Subcutaneous abdominal adipose tissue (tissue), 5 donors: Measurements from ENCODE around the gene OLFM4.

Experiments used
- H3K27ac ChIP-seq: one replicate; pipeline ENCODE4 v1.7.0; 2013; ENCODE audit warnings: low read depth, mild to moderate bottlenecking, inconsistent platforms, low read length, moderate library complexity
- H3K27me3 ChIP-seq, 5 donors: one replicate each; pipeline ENCODE4 v1.7.0; 2013; ENCODE audit warnings: low read length in 5 of 5, inconsistent platforms in 1 of 5; ENCODE audit not compliant: control insufficient read depth in 5 of 5, insufficient read depth in 4 of 5
- H3K36me3 ChIP-seq, 5 donors: one replicate each; pipeline ENCODE4 v1.7.0; 2013; ENCODE audit warnings: low read length in 5 of 5; ENCODE audit not compliant: control insufficient read depth in 5 of 5, insufficient read depth in 5 of 5
- H3K4me1 ChIP-seq, 5 donors: one replicate each; pipeline ENCODE4 v1.7.0; 2013; ENCODE audit warnings: low read length in 5 of 5, mild to moderate bottlenecking in 3 of 5, moderate library complexity in 1 of 5; ENCODE audit not compliant: control insufficient read depth in 5 of 5, insufficient read depth in 5 of 5
- H3K4me3 ChIP-seq, 5 donors: one replicate each; pipeline ENCODE4 v1.7.0; 2013; ENCODE audit warnings: low read length in 5 of 5, low read depth in 1 of 5
- H3K9ac ChIP-seq, 5 donors: one replicate each; pipeline ENCODE4 v1.7.0; 2013; ENCODE audit warnings: low read length in 5 of 5, mild to moderate bottlenecking in 4 of 5, moderate library complexity in 3 of 5
- H3K9me3 ChIP-seq, 5 donors: one replicate each; pipeline ENCODE4 v1.7.0; 2013; ENCODE audit warnings: low read length in 5 of 5; ENCODE audit not compliant: control insufficient read depth in 5 of 5
- donor health status: healthy.
- donor health status: healthy.
- donor health status: healthy.
- donor health status: healthy.
- donor health status: healthy.

The OLFM4 gene

DNA sequence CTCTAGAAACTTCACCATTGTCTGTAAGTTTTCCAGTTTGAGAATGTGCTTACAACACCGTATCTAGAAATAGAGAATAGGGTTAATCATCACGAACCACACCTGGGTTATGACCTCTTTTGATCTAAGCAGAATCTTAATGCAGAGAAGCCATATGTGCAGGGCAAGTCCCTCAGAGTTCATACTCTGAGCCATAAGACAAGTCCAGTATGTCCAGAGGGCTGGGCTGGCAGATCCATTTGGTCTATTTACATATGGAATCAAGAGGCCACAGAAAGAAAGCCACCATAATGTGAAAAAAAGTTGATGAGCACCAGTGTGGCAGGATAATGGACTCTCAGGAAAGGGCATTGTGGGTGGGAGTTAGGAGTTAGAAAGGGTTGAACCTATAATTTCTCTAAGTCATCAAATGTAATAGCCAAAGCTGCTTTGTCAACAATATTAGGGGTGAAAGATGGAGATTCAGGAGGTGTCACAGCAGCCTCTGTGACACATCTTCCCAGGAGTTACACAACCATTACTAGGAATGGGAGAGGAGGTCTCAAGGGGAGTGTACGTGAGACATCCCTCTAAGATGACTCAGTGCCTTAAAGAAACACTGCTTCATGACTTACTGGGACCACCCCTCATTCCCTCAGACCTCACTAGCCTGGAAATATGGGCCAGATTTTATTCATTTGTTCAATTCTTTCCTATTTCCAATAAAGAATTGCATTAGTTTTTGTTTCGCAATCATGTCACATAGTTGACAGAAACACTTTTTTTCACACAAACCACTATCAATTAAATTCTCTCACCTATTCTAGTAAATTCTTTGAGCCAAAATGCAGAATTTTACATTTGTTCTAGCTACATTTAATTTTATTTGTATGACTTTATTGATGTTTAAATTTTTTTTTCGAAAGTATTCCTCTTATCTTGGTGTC, 30.4 kb upstream of the OLFM4 start:
- no peak overlapping the region for H3K9ac ChIP-seq
- H3K4me1 ChIP-seq, result peaks cover 0 to 2% (median 0%) of the 10 kb centered on the region in 5 donors
- no peaks in the 10 kb centered on the region for H3K9me3 ChIP-seq
- H3K27ac ChIP-seq, result no peak overlapping the region
- no peaks in the 10 kb centered on the region for H3K27me3 ChIP-seq
- H3K36me3 ChIP-seq, result no peaks in the 10 kb centered on the region
- no peak overlapping the region for H3K4me3 ChIP-seq

GRCh38 chr13:52999093-52999696, 29.4 kb upstream of the OLFM4 start:
- H3K36me3 ChIP-seq, result no peaks in the 10 kb centered on the region
- no peak overlapping the region for H3K27ac ChIP-seq
- H3K4me3 ChIP-seq, result no peak overlapping the region
- H3K9me3 ChIP-seq, result no peaks in the 10 kb centered on the region
- no peaks in the 10 kb centered on the region for H3K27me3 ChIP-seq
- H3K9ac ChIP-seq, result no peak overlapping the region
- H3K4me1 ChIP-seq, result peaks cover 0 to 2% (median 0%) of the 10 kb centered on the region in 5 donors

DNA sequence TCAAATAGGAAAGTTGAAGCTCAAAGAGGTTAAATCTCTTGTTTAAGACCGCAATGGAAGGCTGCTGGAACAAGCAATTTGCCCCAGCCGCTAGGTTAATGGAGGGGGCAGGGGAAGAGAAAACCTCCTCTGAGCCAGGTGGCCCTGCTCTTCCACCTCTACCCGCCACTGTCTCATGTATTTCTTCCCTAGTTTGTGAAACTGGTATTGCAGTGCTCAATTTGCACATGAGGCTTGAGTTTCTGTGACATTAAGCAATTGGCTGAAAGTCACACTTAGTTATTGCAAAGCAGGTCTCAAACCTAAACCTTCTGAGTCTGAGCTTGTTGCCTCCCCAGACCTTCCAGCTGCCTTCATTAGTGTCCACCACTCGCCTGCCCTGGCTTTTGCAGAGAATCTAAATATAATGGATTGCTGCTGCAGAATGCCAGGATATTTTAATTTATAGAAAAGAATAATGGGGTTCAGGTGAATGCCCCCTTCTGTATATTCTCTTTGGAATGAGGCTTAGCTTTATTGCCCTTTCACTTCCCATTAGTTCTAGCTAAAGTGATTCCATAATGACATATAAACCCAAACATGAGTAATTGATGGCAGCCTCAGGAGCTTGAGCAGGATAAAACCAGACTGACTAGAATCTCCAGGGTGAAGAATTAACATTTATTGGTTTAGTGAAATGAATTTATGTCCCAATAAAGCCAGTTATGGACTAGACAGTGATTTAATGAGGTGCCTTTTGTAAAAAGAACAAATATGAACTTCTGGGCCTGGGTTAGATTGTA, 27.0 kb upstream of the OLFM4 start:
- H3K4me3 ChIP-seq, result no peak overlapping the region
- H3K4me1 ChIP-seq, result peaks cover 0 to 2% (median 0%) of the 10 kb centered on the region in 5 donors
- peaks cover 0 to 3% (median 0%) of the 10 kb centered on the region in 5 donors for H3K27me3 ChIP-seq
- no peak overlapping the region for H3K27ac ChIP-seq
- H3K36me3 ChIP-seq, result no peaks in the 10 kb centered on the region
- H3K9me3 ChIP-seq, result no peaks in the 10 kb centered on the region
- no peak overlapping the region for H3K9ac ChIP-seq

DNA sequence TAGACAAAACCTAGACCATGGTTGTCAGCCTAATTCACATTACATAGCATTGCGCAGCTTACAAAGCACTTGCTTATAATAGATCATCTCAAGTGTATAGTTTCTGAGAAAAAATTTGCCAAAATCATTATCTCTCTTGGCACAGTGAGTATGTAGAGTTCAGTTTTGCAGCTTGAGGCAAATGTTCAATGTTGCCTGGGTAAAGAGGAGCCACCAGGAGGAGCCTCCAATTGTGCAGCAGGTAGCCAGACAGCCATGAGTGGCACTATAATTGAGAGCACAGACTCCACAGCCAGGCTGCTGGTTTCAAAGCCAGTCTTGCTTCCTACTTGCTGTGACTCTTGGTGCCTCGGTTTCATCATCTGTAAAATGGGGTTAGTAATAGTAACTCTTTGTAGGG, 24.0 kb upstream of the OLFM4 start:
- Histone ChIP-seq H3K4me3 (no peak overlapping the region), H3K27me3 (peaks cover 0 to 3% (median 0%) of the 10 kb centered on the region in 5 donors), H3K27ac (no peak overlapping the region), H3K36me3 (no peaks in the 10 kb centered on the region), H3K9me3 (no peaks in the 10 kb centered on the region), H3K4me1 (no peaks in the 10 kb centered on the region), H3K9ac (no peak overlapping the region)

GRCh38 chr13:53005626-53006025, 23.0 kb upstream of the OLFM4 start:
- no peak overlapping the region for H3K9ac ChIP-seq
- H3K4me3 ChIP-seq, result no peak overlapping the region
- no peaks in the 10 kb centered on the region for H3K9me3 ChIP-seq
- H3K36me3 ChIP-seq, result no peaks in the 10 kb centered on the region
- no peaks in the 10 kb centered on the region for H3K4me1 ChIP-seq
- peaks cover 0 to 3% (median 0%) of the 10 kb centered on the region in 5 donors for H3K27me3 ChIP-seq
- H3K27ac ChIP-seq, result no peak overlapping the region

DNA sequence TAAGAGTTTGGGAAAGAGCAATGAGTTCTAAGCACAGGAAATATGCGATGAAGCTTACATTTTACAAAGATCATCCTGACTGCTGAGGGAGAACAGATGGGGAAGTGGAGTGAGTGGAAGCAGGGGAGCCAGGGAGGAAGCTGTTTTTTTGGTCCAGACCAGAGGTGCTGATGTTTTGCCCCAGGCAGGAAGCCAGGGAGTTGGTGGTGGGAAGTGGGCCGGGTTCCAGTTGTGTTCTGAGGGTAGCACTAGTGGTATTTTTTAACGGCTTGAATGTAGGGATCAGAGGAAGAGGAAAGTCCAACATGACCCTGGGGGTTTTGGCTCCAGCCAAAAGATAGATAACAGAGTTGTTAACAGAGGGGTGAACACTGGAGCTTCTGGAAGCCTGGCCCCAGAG, 20.7 kb upstream of the OLFM4 start:
- no peaks in the 10 kb centered on the region for H3K4me1 ChIP-seq
- H3K36me3 ChIP-seq, result no peaks in the 10 kb centered on the region
- H3K27ac ChIP-seq, result no peak overlapping the region
- H3K9me3 ChIP-seq, result no peaks in the 10 kb centered on the region
- H3K27me3 ChIP-seq, result peaks cover 0 to 3% (median 0%) of the 10 kb centered on the region in 5 donors
- no peak overlapping the region for H3K4me3 ChIP-seq
- H3K9ac ChIP-seq, result no peak overlapping the region

DNA sequence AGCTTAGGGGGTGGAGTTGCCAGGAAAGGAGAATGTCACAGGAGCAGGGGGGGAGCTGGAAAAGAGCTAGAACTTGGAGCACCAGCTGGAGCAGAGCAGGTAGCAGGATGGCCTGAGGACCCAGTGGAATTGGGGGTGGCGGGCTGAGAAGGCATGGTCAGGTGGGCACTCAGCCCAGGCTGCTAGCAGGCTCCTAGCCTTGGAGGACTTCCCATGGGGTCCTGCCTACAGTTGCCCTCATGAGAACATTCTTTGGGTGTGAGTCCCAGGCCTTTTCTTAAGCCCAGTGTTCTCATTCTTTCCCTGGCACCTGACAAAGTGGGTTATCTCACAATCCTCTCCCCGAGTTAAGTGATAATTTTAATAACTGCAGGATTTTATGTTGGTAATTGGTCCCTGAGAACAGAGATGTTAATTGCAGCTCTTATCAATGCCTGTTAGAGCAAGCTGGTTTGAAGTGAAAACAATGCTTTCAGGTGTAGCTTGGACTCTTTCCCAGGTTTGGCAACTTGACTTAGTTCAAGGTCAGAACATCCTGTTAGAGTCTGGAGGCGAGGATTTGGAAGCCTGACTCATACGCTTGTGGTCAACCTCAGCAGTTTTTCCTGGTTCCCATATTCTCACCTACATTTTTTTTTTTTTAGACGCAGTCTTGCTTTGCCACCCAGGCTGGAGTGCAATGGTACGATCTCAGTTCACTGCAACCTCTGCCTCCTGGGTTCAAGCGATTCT, 18.1 kb upstream of the OLFM4 start:
- no peaks in the 10 kb centered on the region for H3K36me3 ChIP-seq
- no peak overlapping the region for H3K9ac ChIP-seq
- H3K4me1 ChIP-seq, result no peaks in the 10 kb centered on the region
- H3K9me3 ChIP-seq, result no peaks in the 10 kb centered on the region
- H3K27ac ChIP-seq, result no peak overlapping the region
- H3K27me3 ChIP-seq, result peaks cover 0 to under 1% (median 0%) of the 10 kb centered on the region in 5 donors
- H3K4me3 ChIP-seq, result no peak overlapping the region

DNA sequence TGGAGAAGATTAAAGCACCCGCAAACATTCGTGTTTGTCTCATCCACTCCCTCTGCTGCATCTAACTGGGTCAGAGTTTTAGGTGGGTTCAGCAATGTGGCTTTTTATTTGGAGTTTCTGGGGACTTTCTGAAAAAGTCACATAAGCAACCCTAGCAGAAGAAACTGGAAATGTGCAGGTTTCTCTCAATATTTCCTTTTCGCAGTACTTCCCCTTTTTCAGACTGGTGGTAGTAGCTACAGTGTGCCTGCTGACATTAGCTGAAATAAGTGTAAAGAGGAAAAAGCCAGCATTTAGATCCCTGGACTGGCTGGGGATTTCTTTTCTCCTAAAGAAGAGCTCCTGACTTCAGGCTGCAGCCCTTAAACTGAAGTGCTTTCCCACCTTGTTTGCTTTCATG, 15.9 kb upstream of the OLFM4 start:
- H3K27ac ChIP-seq, result no peak overlapping the region
- H3K4me1 ChIP-seq, result no peaks in the 10 kb centered on the region
- H3K36me3 ChIP-seq, result no peaks in the 10 kb centered on the region
- peaks cover 0 to 6% (median 0%) of the 10 kb centered on the region in 5 donors for H3K9me3 ChIP-seq
- H3K9ac ChIP-seq, result no peak overlapping the region
- H3K27me3 ChIP-seq, result no peaks in the 10 kb centered on the region
- H3K4me3 ChIP-seq, result no peak overlapping the region

DNA sequence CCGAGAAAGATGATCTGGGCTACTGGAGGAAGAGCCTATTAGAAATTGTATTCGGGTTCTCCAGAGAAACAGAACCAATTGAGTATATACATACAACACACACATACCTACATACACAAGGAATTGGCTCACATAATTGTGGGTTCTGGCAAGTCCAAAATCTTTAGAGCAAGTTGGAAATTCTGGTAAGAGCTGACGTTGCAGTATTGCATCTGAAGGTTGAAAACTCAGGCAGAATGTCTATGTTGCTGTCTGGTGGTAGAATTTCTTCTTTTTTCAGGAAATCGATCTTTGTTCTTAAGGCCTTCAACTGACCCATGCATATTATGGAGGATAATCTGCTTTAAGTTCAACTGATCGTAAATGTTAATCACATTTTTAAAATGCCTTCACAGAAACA, 15.5 kb upstream of the OLFM4 start:
- H3K4me3 ChIP-seq, result no peak overlapping the region
- H3K9me3 ChIP-seq, result peaks cover 0 to 6% (median 0%) of the 10 kb centered on the region in 5 donors
- H3K27ac ChIP-seq, result no peak overlapping the region
- H3K9ac ChIP-seq, result no peak overlapping the region
- no peaks in the 10 kb centered on the region for H3K27me3 ChIP-seq
- no peaks in the 10 kb centered on the region for H3K4me1 ChIP-seq
- no peaks in the 10 kb centered on the region for H3K36me3 ChIP-seq
